Uterus (tissue), 4 donors: ENCODE data around the gene SMIM13. TPM values are rescaled to one million over a fixed set of nuclear protein-coding genes. Genes with fewer than 3 reads are reported as not detected.
"Not testable (repeated sequence)": the region's sequence is repeated elsewhere in the genome, so short reads cannot be mapped to it uniquely, and the experiment has no call there.

Experiments used
- DNase-seq, 2 donors: peaks; one replicate each; pipeline ENCODE4 v3.0.0-alpha.2; 2019 to 2020
- H3K27ac ChIP-seq, 2 donors: fragments of 200-600 bp; sonication (generic); 1 replicate in 1 of 2; 2 replicates in 1 of 2; pipeline ENCODE4 v1.5.1; 2016 to 2018
- H3K27me3 ChIP-seq, 2 donors: fragments of 200-600 bp; sonication (generic); one replicate each; pipeline ENCODE4 v1.5.1; 2018 to 2019; ENCODE audit warnings: control low read depth in 1 of 2
- H3K36me3 ChIP-seq, 2 donors: fragments of 200-600 bp; sonication (generic); one replicate each; pipeline ENCODE4 v1.5.1; 2019; ENCODE audit warnings: control low read depth in 1 of 2
- H3K4me1 ChIP-seq, 2 donors: fragments of 200-600 bp; sonication (generic); one replicate each; pipeline ENCODE4 v1.5.1; 2018 to 2019; ENCODE audit warnings: control low read depth in 1 of 2
- H3K4me3 ChIP-seq, 2 donors: fragments of 200-600 bp; sonication (generic); 1 replicate in 1 of 2; 2 replicates in 1 of 2; pipeline ENCODE4 v1.5.1; 2018 to 2019; ENCODE audit warnings: mild to moderate bottlenecking in 1 of 2
- H3K9me3 ChIP-seq, 2 donors: fragments of 200-600 bp; sonication (generic); one replicate each; pipeline ENCODE4 v1.5.1; 2019; ENCODE audit warnings: control low read depth in 1 of 2
- POLR2A ChIP-seq, 2 donors: fragments of 450-650 bp; IDR thresholded peaks; one replicate each; pipeline ENCODE4 v1.6.1; 2016; ENCODE audit warnings: antibody characterized with exemption in 2 of 2, mild to moderate bottlenecking in 1 of 2, moderate library complexity in 1 of 2
- intact Hi-C: fragments of 100-400 bp; cut with DNase I; formaldehyde crosslinking; loops from one replicate; pipeline ENCODE4 v1.15.1; 2023; ENCODE audit warnings: low total_unique reads
- total RNA-seq, 4 donors: library from RNA; depleted of rRNA in 3 of 4; stranded (reverse); fragments of >200 nt in 3 of 4; gene quantifications; one replicate each; pipeline versions ENCODE4 v1.1.0 to v1.2.4, GENCODE V29; 2014 to 2023
- TF ChIP-seq, protein P1 (sequence below), 4 experiments: fragments of 200-600 bp in 2 of 4; fragments of 450-650 bp in 2 of 4; sonication (generic) in 2 of 4; IDR thresholded peaks; one replicate each; pipeline ENCODE4 v1.5.1; 2016 to 2019; ENCODE audit warnings: antibody characterized with exemption in 4 of 4, mild to moderate bottlenecking in 2 of 4, moderate library complexity in 1 of 4
- donor health status: DM: yes; HTN: yes; CAD: no.

Gene SMIM13
- total RNA-seq, 4 donors from 2014 or later, result 4.4 to 25.2 (median 11.4) TPM

DNA sequence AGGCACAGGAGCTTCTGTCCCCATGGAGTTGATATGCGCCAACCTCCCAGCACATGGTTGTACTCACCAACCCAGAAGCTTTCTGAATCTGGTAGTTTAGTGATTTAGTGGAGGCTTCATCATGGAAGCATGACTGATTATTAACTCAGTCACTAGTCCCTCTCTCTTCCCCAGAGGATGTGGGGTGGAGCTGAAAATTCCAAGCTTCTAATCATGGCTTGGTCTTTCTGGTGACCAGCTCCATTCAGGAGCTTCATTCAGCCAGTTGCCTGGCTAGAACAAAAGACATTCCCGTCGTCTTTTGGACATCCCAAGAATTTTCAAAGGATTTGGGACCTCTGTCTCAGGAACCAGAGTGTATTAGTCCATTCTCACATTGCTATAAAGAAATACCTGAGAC lies 13.3 kb upstream of the SMIM13 start:
- intact Hi-C loops, result no loop called here
- Histone ChIP-seq H3K4me1 (no peaks in the 10 kb centered on the region), H3K27ac (no peak overlapping the region), H3K36me3 (no peaks in the 10 kb centered on the region), H3K9me3 (no peaks in the 10 kb centered on the region), H3K4me3 (no peak overlapping the region), H3K27me3 (no peaks in the 10 kb centered on the region)
- TF ChIP-seq, protein P1, sequence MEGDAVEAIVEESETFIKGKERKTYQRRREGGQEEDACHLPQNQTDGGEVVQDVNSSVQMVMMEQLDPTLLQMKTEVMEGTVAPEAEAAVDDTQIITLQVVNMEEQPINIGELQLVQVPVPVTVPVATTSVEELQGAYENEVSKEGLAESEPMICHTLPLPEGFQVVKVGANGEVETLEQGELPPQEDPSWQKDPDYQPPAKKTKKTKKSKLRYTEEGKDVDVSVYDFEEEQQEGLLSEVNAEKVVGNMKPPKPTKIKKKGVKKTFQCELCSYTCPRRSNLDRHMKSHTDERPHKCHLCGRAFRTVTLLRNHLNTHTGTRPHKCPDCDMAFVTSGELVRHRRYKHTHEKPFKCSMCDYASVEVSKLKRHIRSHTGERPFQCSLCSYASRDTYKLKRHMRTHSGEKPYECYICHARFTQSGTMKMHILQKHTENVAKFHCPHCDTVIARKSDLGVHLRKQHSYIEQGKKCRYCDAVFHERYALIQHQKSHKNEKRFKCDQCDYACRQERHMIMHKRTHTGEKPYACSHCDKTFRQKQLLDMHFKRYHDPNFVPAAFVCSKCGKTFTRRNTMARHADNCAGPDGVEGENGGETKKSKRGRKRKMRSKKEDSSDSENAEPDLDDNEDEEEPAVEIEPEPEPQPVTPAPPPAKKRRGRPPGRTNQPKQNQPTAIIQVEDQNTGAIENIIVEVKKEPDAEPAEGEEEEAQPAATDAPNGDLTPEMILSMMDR (IDR thresholded peaks at IDR 0.05), result no peak
- no peak for TF ChIP-seq POLR2A (IDR thresholded peaks at IDR 0.05)
- DNase-seq, result no peak

DNA sequence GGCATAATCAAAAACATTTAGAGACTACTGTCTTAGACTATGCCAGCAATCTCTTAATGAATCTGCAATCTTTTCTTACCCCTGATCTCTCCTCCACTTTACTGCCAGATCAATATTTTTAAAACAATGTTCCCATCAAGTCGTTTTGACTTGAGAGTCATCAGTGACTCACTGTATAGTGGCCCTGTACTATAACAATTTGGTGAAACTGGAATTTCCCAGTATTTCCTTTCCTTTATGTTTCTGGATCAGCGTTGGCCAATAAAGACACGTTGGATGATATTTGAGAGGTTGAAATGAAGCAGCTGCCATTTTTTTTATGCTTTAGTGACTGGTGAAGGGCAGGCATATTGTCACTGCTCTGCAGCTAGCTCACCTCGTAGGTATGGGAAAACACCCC lies 10.1 kb upstream of the SMIM13 start:
- intact Hi-C loops, result no loop called here
- DNase-seq, result no peak
- Histone ChIP-seq H3K27me3 (no peaks in the 10 kb centered on the region), H3K36me3 (no peaks in the 10 kb centered on the region), H3K4me3 (no peak overlapping the region), H3K9me3 (no peaks in the 10 kb centered on the region), H3K27ac (no peak overlapping the region), H3K4me1 (no peaks in the 10 kb centered on the region)
- TF ChIP-seq, protein P1 (IDR thresholded peaks at IDR 0.05), result no peak
- no peak for TF ChIP-seq POLR2A (IDR thresholded peaks at IDR 0.05)

DNA sequence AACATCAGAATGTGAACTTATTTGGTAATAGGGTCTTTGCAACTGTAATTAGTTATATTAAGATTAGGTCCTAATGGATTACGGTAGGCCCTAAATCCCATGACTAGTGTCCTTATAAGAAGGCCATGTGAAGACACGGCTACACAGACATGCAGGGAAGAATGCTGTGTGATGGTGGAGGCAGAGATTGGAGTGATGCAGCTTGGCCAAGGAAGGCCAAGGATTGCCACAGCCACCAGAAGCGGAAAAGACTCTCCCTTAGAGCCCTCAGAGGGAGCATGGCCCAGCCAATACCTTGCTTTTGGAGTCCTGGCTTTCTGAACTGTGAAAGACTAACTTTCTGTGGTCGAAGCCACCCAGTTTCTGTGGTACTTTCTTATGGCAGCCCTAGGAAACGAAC lies 9.7 kb upstream of the SMIM13 start:
- Histone ChIP-seq H3K36me3 (no peaks in the 10 kb centered on the region), H3K9me3 (no peaks in the 10 kb centered on the region), H3K4me1 (no peaks in the 10 kb centered on the region), H3K27me3 (no peaks in the 10 kb centered on the region), H3K27ac (no peak overlapping the region), H3K4me3 (no peak overlapping the region)
- no peak for DNase-seq
- intact Hi-C loops, result no loop called here
- TF ChIP-seq, protein P1 (IDR thresholded peaks at IDR 0.05), result no peak
- no peak for TF ChIP-seq POLR2A (IDR thresholded peaks at IDR 0.05)

DNA sequence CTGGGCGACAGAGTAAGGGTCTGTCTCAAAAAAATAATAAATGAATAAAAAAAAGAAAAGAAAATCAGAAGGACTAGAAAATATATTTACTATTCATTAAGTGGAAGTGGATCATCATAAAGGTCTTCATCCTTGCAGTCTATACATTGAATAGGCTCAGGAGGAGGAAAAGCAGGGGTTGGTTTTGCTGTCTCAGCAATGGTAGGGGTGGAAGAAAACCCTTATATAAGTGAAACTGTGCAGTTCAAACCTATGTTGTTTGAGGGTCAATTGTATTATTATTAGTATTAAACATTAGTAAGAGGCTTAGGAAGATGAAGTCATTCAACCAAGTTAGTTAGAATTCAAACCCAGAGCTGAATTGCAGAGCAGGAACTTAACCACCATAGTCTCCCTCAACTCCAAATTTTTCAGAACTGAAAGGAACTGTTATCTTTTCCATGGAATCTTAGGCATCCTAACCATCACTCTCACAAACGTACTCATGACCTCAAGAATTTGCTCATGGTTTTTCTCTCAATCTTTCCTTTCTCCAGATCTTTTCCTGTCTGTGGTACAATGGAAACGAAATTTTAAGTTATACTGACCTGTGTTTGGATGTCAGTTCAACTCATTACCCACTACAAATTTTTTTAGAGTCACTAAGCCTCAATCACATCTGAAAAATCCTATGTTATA lies 7.7 kb upstream of the SMIM13 start:
- intact Hi-C loops, result no loop called here
- no peaks in the 10 kb centered on the region for H3K9me3 ChIP-seq
- no peaks in the 10 kb centered on the region for H3K4me1 ChIP-seq
- H3K27me3 ChIP-seq, result no peaks in the 10 kb centered on the region
- no peak overlapping the region for H3K4me3 ChIP-seq
- H3K27ac ChIP-seq, result no peak overlapping the region
- no peaks in the 10 kb centered on the region for H3K36me3 ChIP-seq
- DNase-seq, result no peak
- TF ChIP-seq, protein P1 (IDR thresholded peaks at IDR 0.05), result no peak
- TF ChIP-seq POLR2A (IDR thresholded peaks at IDR 0.05), result no peak

DNA sequence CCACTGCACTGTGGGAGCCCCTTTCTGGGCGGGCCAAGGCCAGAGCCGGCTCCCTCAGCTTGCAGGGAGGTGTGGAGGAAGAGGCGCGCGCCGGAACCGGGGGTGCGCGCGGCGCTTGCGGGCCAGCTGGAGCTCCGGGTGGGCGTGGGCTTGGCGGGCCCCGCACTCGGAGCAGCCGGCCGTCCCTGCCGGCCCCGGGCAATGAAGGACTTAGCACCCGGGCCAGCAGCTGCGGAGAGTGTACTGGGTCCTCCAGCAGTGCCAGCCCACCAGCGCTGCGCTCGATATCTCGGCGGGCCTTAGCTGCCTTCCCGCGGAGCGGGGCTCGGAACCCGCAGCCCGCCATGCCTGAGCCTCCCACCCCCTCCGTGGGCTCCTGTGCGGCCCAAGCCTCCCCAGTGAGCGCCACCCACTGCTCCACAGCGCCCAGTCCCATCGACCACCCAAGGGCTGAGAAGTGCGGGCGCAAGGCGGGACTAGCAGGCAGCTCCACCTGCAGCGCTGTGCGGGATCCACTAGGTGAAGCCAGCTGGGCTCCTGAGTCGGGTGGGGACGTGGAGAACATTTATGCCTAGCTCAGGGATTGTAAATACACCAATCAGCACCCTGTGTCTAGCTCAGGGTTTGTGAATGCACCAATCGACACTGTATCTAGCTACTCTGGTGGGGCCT lies 6.4 kb upstream of the SMIM13 start:
- H3K4me1 ChIP-seq, H3K27me3 ChIP-seq, DNase-seq, H3K27ac ChIP-seq, H3K4me3 ChIP-seq, H3K9me3 ChIP-seq, H3K36me3 ChIP-seq, intact Hi-C loops: not testable (repeated sequence)
